ENCODE results near the gene PKP4.

Gene PKP4

GRCh38 chr2:158539176-158540005 is 82.6 kb downstream of the PKP4 start:
- DNase-seq (ENCODE audit: low read depth in 3 of 3) = no peak

GRCh38 chr2:158542577-158542976 is 85.8 kb downstream of the PKP4 start:
- DNase-seq (ENCODE audit: low read depth in 3 of 3) = no peak

DNA sequence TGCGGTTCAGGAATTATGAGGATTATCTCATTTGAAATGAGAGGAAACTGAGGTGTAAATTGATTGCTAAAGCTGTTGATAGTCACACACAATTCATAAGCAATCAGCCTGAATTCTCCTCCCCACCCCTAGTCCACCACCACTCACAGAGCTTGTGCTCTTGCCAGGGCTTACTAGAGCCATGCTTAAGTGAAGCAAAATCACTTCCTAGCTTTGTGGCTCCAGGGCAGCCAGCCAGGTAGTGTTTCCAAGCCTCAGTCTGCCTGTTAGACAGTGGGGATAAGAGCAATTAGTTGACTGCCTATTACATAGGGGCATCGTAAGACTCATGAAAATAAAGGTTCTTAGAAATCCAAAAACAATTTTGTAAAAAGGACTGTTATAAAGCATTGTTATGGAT is 87.2 kb downstream of the PKP4 start:
- no peak for DNase-seq (ENCODE audit: low read depth in 3 of 3)

DNA sequence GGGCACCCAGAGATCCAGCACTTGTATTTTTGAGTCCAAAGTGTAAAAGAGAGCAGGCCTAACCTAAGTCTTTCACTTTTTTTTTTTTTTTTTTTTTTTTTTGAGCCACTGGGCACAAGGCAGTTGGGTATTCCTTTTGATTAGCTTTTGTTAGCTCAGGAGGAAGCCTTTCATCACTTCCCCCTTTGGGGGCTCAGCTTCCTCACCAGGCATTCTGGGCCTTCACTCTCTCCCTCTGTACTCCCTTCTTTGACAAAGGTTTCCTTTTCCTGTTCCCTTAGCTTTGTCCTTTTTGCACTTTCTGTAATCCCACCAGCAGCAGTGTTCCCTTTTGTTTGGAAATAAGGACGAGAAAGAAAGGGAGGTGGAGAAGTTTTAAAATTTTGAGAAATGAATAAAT is 88.2 kb downstream of the PKP4 start:
- no peak for DNase-seq (ENCODE audit: low read depth in 3 of 3)

GRCh38 chr2:158546412-158547144 is 89.8 kb downstream of the PKP4 start:
- DNase-seq (ENCODE audit: low read depth in 3 of 3) = no peak

DNA sequence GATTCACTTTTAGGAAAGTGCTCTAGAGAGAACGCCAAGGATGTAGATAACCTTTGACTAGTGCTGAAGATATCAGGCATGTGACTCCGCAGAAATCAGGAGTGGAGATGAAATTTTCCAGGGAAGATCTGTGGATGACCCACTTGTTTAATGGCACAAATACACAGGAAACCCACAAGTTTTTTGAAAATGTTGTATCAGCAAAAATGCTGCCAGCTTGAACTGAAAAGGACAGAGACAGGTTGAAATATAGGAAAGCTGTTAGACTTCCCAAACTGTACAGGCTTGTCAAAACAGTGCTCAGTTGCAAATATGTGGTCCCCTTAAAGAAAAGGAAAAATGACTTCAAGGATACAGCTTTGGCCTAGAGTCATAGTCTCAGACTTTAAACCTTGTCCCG is 96.5 kb downstream of the PKP4 start:
- no peak for DNase-seq (ENCODE audit: low read depth in 3 of 3)

DNA sequence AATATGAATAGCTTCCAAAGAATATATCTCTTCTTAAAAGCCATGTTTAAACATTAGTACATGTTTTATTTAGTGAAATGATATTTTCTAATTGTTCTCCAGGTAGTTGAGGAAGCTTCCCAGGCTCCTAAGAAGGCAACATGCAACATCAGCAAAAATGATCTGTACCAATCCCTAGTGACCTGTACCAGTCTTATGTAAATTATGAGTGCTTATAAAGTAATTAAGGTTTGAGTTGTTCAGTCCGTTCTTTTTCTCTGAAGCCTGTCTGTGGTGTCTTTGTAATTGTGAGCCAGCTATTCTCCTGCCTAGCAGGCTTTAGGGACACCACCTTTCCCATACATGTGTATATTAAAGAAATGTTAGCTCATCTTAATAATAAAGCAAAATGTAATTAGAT is 98.2 kb downstream of the PKP4 start:
- DNase-seq (ENCODE audit: low read depth in 3 of 3) = no peak

- no peak for DNase-seq (ENCODE audit: low read depth in 3 of 3)
Measured at GRCh38 chr2:158556124-158556523, 99.4 kb downstream of the PKP4 start.

- DNase-seq (ENCODE audit: low read depth in 3 of 3) = no peak
Measured at GRCh38 chr2:158557752-158558151, 101.0 kb downstream of the PKP4 start.

DNA sequence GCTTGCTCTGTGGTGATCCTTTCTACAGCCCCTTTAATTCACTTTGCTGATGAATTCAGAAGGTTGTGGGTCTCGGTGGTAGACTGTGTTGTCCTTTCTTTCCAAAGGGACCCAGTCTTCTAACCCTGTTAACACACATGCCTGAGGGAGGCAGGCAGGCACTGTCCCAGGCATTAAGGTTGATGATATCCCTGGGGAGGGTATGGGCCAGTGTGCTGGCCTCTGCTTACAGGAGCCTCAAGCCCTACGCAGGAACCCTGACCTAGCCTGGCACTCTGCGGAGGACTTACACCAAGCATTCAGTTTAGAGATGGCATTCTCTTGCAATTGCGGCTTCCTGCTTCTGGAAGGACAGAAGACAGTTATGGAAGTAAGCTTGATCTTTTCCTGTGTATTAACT is 102.5 kb downstream of the PKP4 start:
- DNase-seq (ENCODE audit: low read depth in 3 of 3) = no peak

DNA sequence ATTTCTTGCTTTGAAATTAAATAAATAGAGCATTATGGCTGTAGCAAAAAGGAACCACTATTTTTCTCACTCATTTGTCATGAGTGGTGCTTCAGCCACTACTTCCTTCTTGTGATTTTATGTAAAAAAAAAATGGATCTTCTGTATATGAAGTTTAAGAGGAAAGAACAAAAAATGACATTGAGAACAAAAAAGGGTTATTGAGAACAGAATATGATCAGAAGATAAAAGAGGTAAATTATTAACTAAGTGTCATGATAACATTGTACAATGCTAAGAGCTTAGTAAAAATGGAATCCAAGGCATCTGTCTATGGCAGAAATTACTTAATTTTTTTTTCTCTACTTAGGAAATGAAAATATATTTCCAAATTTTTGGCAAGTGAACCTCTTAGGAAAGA is 103.5 kb downstream of the PKP4 start:
- DNase-seq (ENCODE audit: low read depth in 3 of 3) = no peak

DNA sequence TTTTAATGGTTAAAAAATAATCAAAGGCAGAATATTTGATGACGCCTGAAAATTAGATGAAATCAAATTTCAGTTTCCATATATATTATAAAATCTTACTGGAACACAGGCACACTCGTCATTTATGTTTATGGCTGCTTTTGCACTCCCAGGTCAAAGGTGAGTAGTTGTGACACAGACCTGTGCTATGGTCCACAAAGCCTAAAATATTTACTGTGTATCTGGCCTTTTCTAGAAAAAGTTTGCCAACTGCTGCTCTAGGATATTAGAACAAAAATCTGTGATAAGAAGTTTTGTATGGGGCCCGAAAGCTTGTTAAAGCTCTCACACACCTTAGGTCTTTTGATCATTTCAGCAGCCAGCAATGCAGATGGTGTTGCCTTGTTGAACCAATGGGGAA is 104.3 kb downstream of the PKP4 start:
- DNase-seq (ENCODE audit: low read depth in 3 of 3) = no peak

DNA sequence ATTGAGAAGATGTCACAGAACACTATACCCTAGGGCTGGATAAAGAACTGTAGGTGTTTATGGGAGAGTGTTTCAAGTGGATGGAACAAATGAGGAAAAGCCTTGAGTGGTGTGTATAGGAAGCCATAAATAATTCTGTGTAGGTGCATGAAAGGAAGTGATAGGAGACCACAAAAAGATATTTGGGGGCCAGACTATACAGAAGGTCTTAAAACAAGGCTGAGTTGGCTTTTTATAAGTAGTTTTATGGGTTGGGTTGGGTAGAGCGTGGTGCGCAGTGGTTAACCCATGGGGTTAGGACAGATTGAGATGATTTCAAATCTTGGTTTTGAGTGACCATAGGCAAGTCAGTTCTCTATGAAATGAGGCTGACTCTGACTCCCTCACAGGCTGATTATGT is 110.5 kb downstream of the PKP4 start:
- DNase-seq (ENCODE audit: low read depth in 3 of 3) = no peak

DNA sequence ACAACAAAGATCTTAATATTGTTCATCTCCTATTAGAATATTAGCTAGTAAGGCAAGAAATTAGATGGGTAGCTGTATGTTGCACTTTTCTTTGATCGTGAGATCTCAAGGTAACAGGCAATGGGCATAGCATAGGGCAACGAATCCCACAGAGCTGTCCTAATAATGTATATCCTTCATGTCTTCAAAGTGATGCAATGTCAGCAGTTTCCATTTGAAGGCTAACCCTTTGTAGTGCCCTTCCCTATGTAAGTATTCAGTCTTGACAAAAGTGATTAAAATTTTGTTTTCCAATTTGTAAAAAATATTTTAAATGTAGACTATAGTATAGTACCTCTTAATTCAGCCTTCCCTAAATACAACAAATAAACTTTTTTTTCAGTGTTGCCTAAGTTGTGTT is 112.5 kb downstream of the PKP4 start:
- no peak for DNase-seq (ENCODE audit: low read depth in 3 of 3)

GRCh38 chr2:158570869-158571268 is 114.1 kb downstream of the PKP4 start:
- no peak for DNase-seq (ENCODE audit: low read depth in 3 of 3)

DNA sequence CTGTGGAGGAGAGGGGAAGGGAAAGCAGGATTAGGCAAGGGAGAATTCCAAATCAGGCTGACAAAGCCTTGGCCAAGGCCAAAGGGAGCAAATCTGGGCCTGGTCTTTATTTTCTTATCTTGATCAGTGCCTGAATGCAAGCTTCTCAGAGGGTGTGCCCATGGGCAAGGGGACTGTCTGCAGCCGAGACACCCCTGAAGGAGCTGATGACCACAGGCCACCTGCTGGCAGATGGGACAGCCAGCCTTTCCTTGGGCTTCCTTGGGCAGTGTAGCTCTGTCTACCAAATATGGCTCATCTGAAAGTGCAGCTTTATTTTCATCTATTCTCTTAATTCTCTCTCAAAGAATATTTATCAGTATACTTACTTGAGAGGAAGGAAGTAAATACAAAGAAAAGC is 117.0 kb downstream of the PKP4 start:
- no peak for DNase-seq (ENCODE audit: low read depth in 3 of 3)

- no peak for DNase-seq (ENCODE audit: low read depth in 3 of 3)
Measured at GRCh38 chr2:158575051-158575635, 118.4 kb downstream of the PKP4 start.

DNA sequence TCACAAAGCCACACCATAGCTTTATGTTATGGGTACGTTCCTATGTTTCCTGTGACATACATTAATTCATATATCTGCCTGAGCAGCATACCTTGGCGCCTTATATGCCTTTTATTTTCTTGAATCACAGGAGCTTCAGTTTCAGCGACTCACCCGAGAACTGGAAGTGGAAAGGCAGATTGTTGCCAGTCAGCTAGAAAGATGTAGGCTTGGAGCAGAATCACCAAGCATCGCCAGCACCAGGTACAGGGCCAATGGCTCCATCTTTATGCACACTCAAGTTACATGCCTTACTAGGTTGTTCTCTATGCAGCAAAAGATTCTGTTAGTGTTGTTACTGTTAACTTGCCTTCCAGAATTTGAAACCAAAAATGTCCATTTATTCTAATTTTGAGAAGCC is 120.4 kb downstream of the PKP4 start:
- no peak for DNase-seq (ENCODE audit: low read depth in 3 of 3)

DNA sequence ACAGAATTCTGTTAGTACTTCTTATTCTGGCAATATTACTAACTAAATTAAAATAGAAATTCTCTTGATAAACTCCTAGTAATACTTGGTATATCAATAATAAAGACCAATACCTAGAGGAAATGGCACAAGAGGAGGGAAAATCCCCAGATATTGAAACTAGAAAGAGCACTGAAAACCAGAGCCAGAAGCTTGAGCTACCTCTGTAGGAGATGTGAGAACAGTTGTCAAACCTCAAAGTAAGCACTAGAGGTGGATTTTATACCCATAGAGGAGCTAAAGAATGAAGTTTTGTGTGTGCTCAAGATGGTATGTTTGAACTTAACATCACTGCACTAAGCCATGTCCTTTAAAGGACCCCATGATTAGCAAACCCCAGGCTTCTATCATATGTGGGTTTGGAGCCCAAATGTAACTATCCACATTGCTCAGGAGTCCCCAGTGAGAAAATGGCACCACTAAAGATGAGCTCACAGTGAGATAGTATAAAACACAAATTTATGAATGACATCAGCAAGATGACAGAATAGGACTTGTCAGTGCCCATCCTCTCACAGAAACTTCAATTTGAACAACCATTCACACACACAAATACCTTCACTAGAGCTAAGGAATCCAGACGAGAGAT is 122.1 kb downstream of the PKP4 start:
- no peak for DNase-seq (ENCODE audit: low read depth in 3 of 3)

- no peak for DNase-seq (ENCODE audit: low read depth in 3 of 3)
Measured at GRCh38 chr2:158579928-158580327, 123.2 kb downstream of the PKP4 start.

DNA sequence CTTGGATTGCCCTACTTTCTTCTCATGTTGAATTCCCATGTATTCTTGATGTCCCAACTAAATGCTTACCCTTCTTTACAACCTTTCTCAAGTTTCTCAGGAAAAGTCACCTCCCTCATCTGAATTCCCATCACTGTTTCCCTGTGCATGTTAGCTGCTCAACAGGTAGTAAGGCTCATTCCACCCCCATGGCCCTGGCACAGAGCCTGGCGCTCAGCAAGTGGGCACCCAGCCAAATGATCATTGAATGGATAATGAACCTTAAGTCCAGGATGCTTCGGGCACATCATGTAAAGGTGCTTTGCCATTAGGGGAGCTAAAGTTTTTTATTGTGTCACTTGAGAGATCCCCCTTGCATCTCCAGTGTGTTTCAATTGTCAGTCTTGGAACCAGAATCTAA is 124.0 kb downstream of the PKP4 start:
- DNase-seq (ENCODE audit: low read depth in 3 of 3) = no peak

GRCh38 chr2:158582670-158583069 is 125.9 kb downstream of the PKP4 start:
- no peak for DNase-seq (ENCODE audit: low read depth in 3 of 3)

GRCh38 chr2:158583923-158584322 is 127.2 kb downstream of the PKP4 start:
- no peak for DNase-seq (ENCODE audit: low read depth in 3 of 3)

All from stimulated activated CD4-positive, alpha-beta T cell treated with anti-CD3 and anti-CD28 coated beads, TNF-alpha, amount 100 ng/mL, for 24 hours (primary cell).